H1 (cell line): Measurements from ENCODE around the gene LRRC8D. TPM values are rescaled to one million over a fixed set of nuclear protein-coding genes. Genes with fewer than 3 reads are reported as not detected.

Source experiments
- CTCF ChIA-PET: fragments of 300-600 bp; sonication (Branson Sonifier 250); formaldehyde crosslinking; loops from one replicate; lab custom pipeline; 2021; ENCODE audit not compliant: partially characterized antibody; lab: Charles Lee
- POLR2A ChIA-PET: fragments of 300-600 bp; sonication (Branson Sonifier 250); formaldehyde crosslinking; loops from one replicate; lab custom pipeline; 2021; ENCODE audit warnings: inconsistent platforms; ENCODE audit not compliant: partially characterized antibody; lab: Charles Lee
- DNase-seq, 2 experiments: peaks; one replicate each; pipeline versions ENCODE4 v3.0.0 to v3.0.0-alpha.2; 2010 to 2022; ENCODE audit warnings: low spot score in 2 of 2, low read depth in 1 of 2, mixed read lengths in 1 of 2
- FAIRE-seq: peaks from 2 replicates; lab custom pipeline; 2011; peaks lifted over from hg19 to GRCh38; lab: Jason Lieb, UNC
- H2AFZ ChIP-seq: 2 replicates; pipeline ENCODE4 v1.8.1; 2012; ENCODE audit warnings: low read length, inconsistent platforms
- H2AK5ac ChIP-seq: 2 replicates; pipeline ENCODE4 v1.6.1; 2013; ENCODE audit warnings: low read depth, low read length
- H2BK120ac ChIP-seq: replicated peaks from 2 replicates; pipeline ENCODE3; 2013; ENCODE audit warnings: low read depth, low read length, inconsistent platforms
- H2BK12ac ChIP-seq: 2 replicates; pipeline ENCODE4 v1.6.1; 2013; ENCODE audit warnings: low read depth, low read length
- H2BK15ac ChIP-seq: 2 replicates; pipeline ENCODE4 v1.6.1; 2013; ENCODE audit warnings: low read length
- H2BK20ac ChIP-seq: 2 replicates; pipeline ENCODE4 v1.6.1; 2013; ENCODE audit warnings: low read length
- H2BK5ac ChIP-seq: 2 replicates; pipeline ENCODE4 v1.6.1; 2013; ENCODE audit warnings: low read depth, low read length
- H3K14ac ChIP-seq: 2 replicates; pipeline ENCODE4 v1.6.1; 2013; ENCODE audit warnings: inconsistent platforms; ENCODE audit not compliant: insufficient read length
- H3K18ac ChIP-seq: 2 replicates; pipeline ENCODE4 v1.6.1; 2013; ENCODE audit warnings: low read length; ENCODE audit errors: extremely low read depth
- H3K23ac ChIP-seq: 2 replicates; pipeline ENCODE4 v1.6.1; 2013; ENCODE audit warnings: inconsistent platforms; ENCODE audit not compliant: insufficient read length
- H3K23me2 ChIP-seq: 2 replicates; pipeline ENCODE4 v1.6.1; 2013; ENCODE audit warnings: low read depth, low read length
- H3K27ac ChIP-seq: 2 replicates; pipeline ENCODE4 v1.6.1; 2011; ENCODE audit warnings: low read depth, low read length, inconsistent platforms
- H3K27me3 ChIP-seq, 4 experiments: replicated peaks in 1 of 4; 1 replicate in 1 of 4; 2 replicates in 3 of 4; pipeline versions ENCODE4 v1.6.1 to v1.8.1; 2011 to 2013; ENCODE audit warnings: low read length in 3 of 4, mild to moderate bottlenecking in 3 of 4, inconsistent platforms in 2 of 4, mixed read lengths in 2 of 4, moderate library complexity in 1 of 4; ENCODE audit not compliant: control insufficient read depth in 3 of 4, insufficient read depth in 3 of 4; ENCODE audit errors: extremely low read depth in 1 of 4
- H3K36me3 ChIP-seq, 4 experiments: 2 replicates each; pipeline versions ENCODE4 v1.6.1 to v1.8.1; 2011 to 2013; ENCODE audit warnings: mild to moderate bottlenecking in 4 of 4, low read length in 3 of 4, moderate library complexity in 2 of 4, control low read depth in 1 of 4, inconsistent platforms in 1 of 4; ENCODE audit not compliant: insufficient read depth in 4 of 4, control insufficient read depth in 2 of 4
- H3K4ac ChIP-seq: replicated peaks from 2 replicates; pipeline ENCODE3; 2013; ENCODE audit warnings: low read length, low read depth, mixed read lengths, inconsistent platforms; ENCODE audit not compliant: insufficient read length
- H3K4me1 ChIP-seq, 4 experiments: replicated peaks in 1 of 4; 1 replicate in 1 of 4; 2 replicates in 3 of 4; pipeline versions ENCODE4 v1.6.1 to v1.8.1; 2011 to 2013; ENCODE audit warnings: low read length in 3 of 4, inconsistent platforms in 2 of 4, mixed read lengths in 1 of 4; ENCODE audit not compliant: insufficient read depth in 4 of 4, control insufficient read depth in 3 of 4
- H3K4me2 ChIP-seq, 2 experiments: 2 replicates each; pipeline versions ENCODE4 v1.6.1 to v1.8.1; 2011 to 2013; ENCODE audit warnings: low read depth in 2 of 2, low read length in 2 of 2, control low read depth in 1 of 2, inconsistent platforms in 1 of 2, mild to moderate bottlenecking in 1 of 2; ENCODE audit not compliant: insufficient read depth in 1 of 2
- H3K4me3 ChIP-seq, 4 experiments: fragments of 200-600, 300-600 bp in 1 of 4; sonication (generic), shearing (Covaris generic), sonication (Bioruptor Twin) in 1 of 4; 2 replicates each; pipeline versions ENCODE4 v1.5.1 to v1.8.1; 2011 to 2016; ENCODE audit warnings: low read length in 4 of 4, low read depth in 3 of 4, control low read depth in 2 of 4, inconsistent platforms in 2 of 4, mild to moderate bottlenecking in 2 of 4, mixed read lengths in 1 of 4, moderate library complexity in 1 of 4; ENCODE audit not compliant: insufficient read depth in 2 of 4; ENCODE audit errors: extremely low read depth in 1 of 4
- H3K56ac ChIP-seq: replicated peaks from 2 replicates; pipeline ENCODE3; 2013; ENCODE audit warnings: low read depth, mild to moderate bottlenecking, mixed read lengths, low read length, inconsistent platforms; ENCODE audit not compliant: insufficient read length
- H3K79me1 ChIP-seq: 2 replicates; pipeline ENCODE4 v1.6.1; 2013; ENCODE audit warnings: low read depth, low read length, control low read depth
- H3K79me2 ChIP-seq, 2 experiments: 2 replicates each; pipeline versions ENCODE4 v1.6.1 to v1.8.1; 2012 to 2013; ENCODE audit warnings: low read length in 2 of 2, mild to moderate bottlenecking in 2 of 2, inconsistent platforms in 1 of 2; ENCODE audit not compliant: insufficient read depth in 2 of 2, control insufficient read depth in 1 of 2
- H3K9ac ChIP-seq, 4 experiments: replicated peaks in 1 of 4; 1 replicate in 1 of 4; 2 replicates in 3 of 4; pipeline versions ENCODE4 v1.6.1 to v1.8.1; 2011 to 2013; ENCODE audit warnings: low read depth in 3 of 4, low read length in 3 of 4, control low read depth in 2 of 4, mild to moderate bottlenecking in 2 of 4, moderate library complexity in 2 of 4, inconsistent platforms in 1 of 4; ENCODE audit errors: extremely low read depth in 1 of 4
- H3K9me3 ChIP-seq, 2 experiments: 2 replicates each; pipeline versions ENCODE4 v1.6.1 to v1.8.1; 2012 to 2013; ENCODE audit warnings: mild to moderate bottlenecking in 2 of 2, moderate library complexity in 2 of 2, control low read depth in 1 of 2, inconsistent platforms in 1 of 2, low read depth in 1 of 2, low read length in 1 of 2, mixed read lengths in 1 of 2; ENCODE audit not compliant: insufficient read depth in 2 of 2
- H4K20me1 ChIP-seq, 2 experiments: replicated peaks in 1 of 2; 2 replicates each; pipeline versions ENCODE3 to v1.8.1; 2011 to 2013; ENCODE audit warnings: inconsistent platforms in 2 of 2, low read length in 2 of 2, mild to moderate bottlenecking in 1 of 2; ENCODE audit not compliant: insufficient read depth in 2 of 2, control insufficient read depth in 1 of 2
- H4K5ac ChIP-seq: 2 replicates; pipeline ENCODE4 v1.6.1; 2013; ENCODE audit warnings: low read length, low read depth, mixed read lengths, inconsistent platforms; ENCODE audit not compliant: insufficient read length
- H4K8ac ChIP-seq: 2 replicates; pipeline ENCODE4 v1.8.0; 2013; ENCODE audit warnings: mild to moderate bottlenecking, moderate library complexity, low read length, inconsistent platforms; ENCODE audit not compliant: insufficient read depth; ENCODE audit errors: extremely low read depth
- H4K91ac ChIP-seq: replicated peaks from 2 replicates; pipeline ENCODE3; 2013; ENCODE audit warnings: low read length, mixed read lengths, inconsistent platforms; ENCODE audit not compliant: insufficient read length
- BACH1 ChIP-seq: IDR thresholded peaks from 2 replicates; pipeline ENCODE4 v1.6.1; 2012; ENCODE audit warnings: low read length, improper control_type of control experiment
- CHD1 ChIP-seq: IDR thresholded peaks from 2 replicates; pipeline ENCODE4 v1.6.1; 2012; ENCODE audit warnings: low read depth, low read length, improper control_type of control experiment
- EZH2 ChIP-seq: fragments of 200-600 bp; sonication (generic); IDR thresholded peaks from 2 replicates; pipeline ENCODE4 v1.7.1; 2012; ENCODE audit warnings: low read depth, mild to moderate bottlenecking, moderate library complexity, low read length, inconsistent platforms; ENCODE audit not compliant: severe bottlenecking
- HDAC2 ChIP-seq, 2 experiments: fragments of 300-600 bp in 1 of 2; sonication (generic) in 1 of 2; IDR thresholded peaks; 2 replicates each; pipeline ENCODE4 v1.6.1; 2011 to 2012; ENCODE audit warnings: low read depth in 2 of 2, low read length in 2 of 2, mild to moderate bottlenecking in 2 of 2, moderate library complexity in 2 of 2, borderline replicate concordance in 1 of 2, inconsistent platforms in 1 of 2
- NANOG ChIP-seq: IDR thresholded peaks from 2 replicates; pipeline ENCODE4 v1.6.1; 2011; ENCODE audit warnings: low read length, low read depth, mild to moderate bottlenecking, inconsistent platforms; ENCODE audit not compliant: insufficient read depth, poor library complexity, severe bottlenecking
- SIRT6 ChIP-seq: IDR thresholded peaks from one replicate; pipeline ENCODE4 v1.7.1; 2012; ENCODE audit warnings: low read length, inconsistent platforms
- WGBS, 2 experiments: shearing (Covaris generic) in 1 of 2; methylation state at CpG; one replicate each; pipeline versions ENCODE4 v1.1.6 to v1.1.7; 2013 to 2015; ENCODE audit warnings: low lambda C conversion rate in 2 of 2, mixed read lengths in 2 of 2, inconsistent platforms in 1 of 2, low coverage in 1 of 2, missing lambda C conversion rate in 1 of 2; ENCODE audit not compliant: insufficient replicate concordance in 2 of 2, insufficient coverage in 1 of 2, insufficient read length in 1 of 2; ENCODE audit errors: extremely low coverage in 1 of 2, missing lambda C conversion rate in 1 of 2; 5-methylcytosine and 5-hydroxymethylcytosine counted together
- long read RNA-seq, 2 experiments: library from RNA in 1 of 2; library from capped mRNA in 1 of 2; stranded (forward); transcript quantifications; one replicate each; pipeline ENCODE4 v2.0.0, GENCODE V29; 2021; ENCODE audit warnings: inconsistent platforms in 1 of 2
- polyA minus RNA-seq, 3 experiments: library from RNA; depleted of rRNA, polyadenylated mRNA; stranded (reverse); fragments of >200 nt; gene quantifications; 1 replicate in 2 of 3; 2 replicates in 1 of 3; pipeline ENCODE4 v1.2.3, GENCODE V29; 2011
- polyA plus RNA-seq, 7 experiments: library from polyadenylated mRNA; depleted of rRNA in 3 of 7; stranded (reverse) in 5 of 7; unstranded in 2 of 7; fragments of >200 nt in 5 of 7; fragments of 200-250 nt in 2 of 7; gene quantifications; 1 replicate in 5 of 7; 2 replicates in 1 of 7; 4 replicates in 1 of 7; pipeline versions ENCODE4 v1.2.1 to v1.2.3, GENCODE V29; 2011 to 2013; ENCODE audit warnings: missing spikeins in 2 of 7, mixed read lengths in 2 of 7
- total RNA-seq: library from RNA; stranded (reverse); fragmentation: NEBNext Ultra II Directional; extraction: Animal tissue kit (Norgen Biotek cat#: 25700); gene quantifications from 2 replicates; pipeline ENCODE4 v1.2.1, GENCODE V29; 2021

Gene LRRC8D
- total RNA-seq (58.5 and 58.9 TPM in 2 replicates), polyA plus RNA-seq (2011; rRNA removed) (42.0 and 49.1 TPM in 2 replicates), polyA minus RNA-seq (2011; rRNA and poly(A)+ RNA removed) (90.4 and 90.6 TPM in 2 replicates)
- polyA plus RNA-seq (2011; cell fraction: cytosol; rRNA removed): 48.4 TPM
- 45.7 TPM for polyA plus RNA-seq (2011; cell fraction: nucleus; rRNA removed)
- polyA plus RNA-seq (2012, experiment 1 of 2): 29.8 to 37.9 TPM (median 34.2 TPM) in 4 replicates
- 3.1 TPM for polyA plus RNA-seq (2012, experiment 2 of 2)
- polyA plus RNA-seq (2013, experiment 1 of 2): 44.7 TPM
- polyA plus RNA-seq (2013, experiment 2 of 2): 50.3 TPM
- 49.9 TPM for polyA minus RNA-seq (2011; cell fraction: cytosol; rRNA and poly(A)+ RNA removed)
- polyA minus RNA-seq (2011; cell fraction: nucleus; rRNA and poly(A)+ RNA removed): 53.5 TPM
- long read RNA-seq, experiment 1, transcript LRRC8D-201 (3 exons, 3,950 nt): major isoform, 8 of 34 reads
- long read RNA-seq, experiment 1, partial matches to known transcripts: 0 of 34 reads
- long read RNA-seq, experiment 1, other reads (novel, unspliced or antisense): 22 of 34 reads
- long read RNA-seq, experiment 2, partial matches to known transcripts: 0 of 3 reads
- long read RNA-seq, experiment 2, other reads (novel, unspliced or antisense): 3 of 3 reads

- Histone ChIP-seq H3K27ac (peak within 1 kb of the TSS; percentile 81), H3K4me2 (peak within 1 kb of the TSS; percentile 89 to 96), H4K8ac (peak within 1 kb of the TSS; percentile 99), H3K79me2 (peaks cover 20 to 47% of the 10 kb centered on the region in 2 experiments), H4K5ac (peak within 1 kb of the TSS; percentile 48), H3K79me1 (peaks cover 4% of the 10 kb centered on the region; the same call in 1 of the 2 replicates), H3K4ac (no peak within 1 kb of the TSS), H3K27me3 (peaks cover 0 to 5% (median 2%) of the 10 kb centered on the region in 4 experiments; a peak in 4 of 7 replicates), H2AFZ (peak within 1 kb of the TSS; percentile 66), H3K18ac (peak within 1 kb of the TSS; percentile 84), H3K4me3 (peak within 1 kb of the TSS; percentile 72 to 89 (median 78)), H3K4me1 (peaks cover 0 to 5% (median 3%) of the 10 kb centered on the region in 4 experiments; a peak in 6 of 7 replicates), H3K23ac (no peak within 1 kb of the TSS), H3K23me2 (peaks cover 9% of the 10 kb centered on the region), H2BK5ac (peak within 1 kb of the TSS; percentile 86), H2BK20ac (no peak within 1 kb of the TSS), H3K56ac (peak within 1 kb of the TSS; percentile 92), H3K36me3 (0 out of 8 replicates have a peak, but pooled peaks cover 0 to 3% (median under 1%) of the 10 kb centered on the region in 4 experiments), H2BK120ac (no peak within 1 kb of the TSS), H3K9ac (peak within 1 kb of the TSS; percentile 89 to 98 (median 93)), H2BK15ac (0 out of 2 replicates have a peak within 1 kb of the TSS, but pooled peaks have one; percentile 89), H2AK5ac (no peak within 1 kb of the TSS; the same call in 1 of the 2 replicates), H2BK12ac (peak within 1 kb of the TSS; percentile 100; the same call in 1 of the 2 replicates), H4K91ac (peak within 1 kb of the TSS; percentile 85), H3K9me3 (no peaks in the 10 kb centered on the region), H3K14ac (no peak within 1 kb of the TSS), H4K20me1 (peaks cover 2 to 8% of the 10 kb centered on the region in 2 experiments)
- CTCF ChIA-PET: interaction anchor here (0.8 to 3.0 kb wide), 5 partner anchors 8 to 97 kb away, joined by 3 to 10 read pairs (median 3); no protein-coding TSS in a partner anchor
- no peak for FAIRE-seq
- WGBS, 2 experiments: 1% methylated on average over 73 of the region's 82 CpGs; no CpG with 5 or more reads in 1 of the 2 experiments
- peak in 1 of 2 experiments; percentile 90 for DNase-seq
- POLR2A ChIA-PET: interaction anchor here (1.0 to 7.1 kb wide), 19 partner anchors 8 to 211 kb away, joined by 3 to 87 read pairs (median 7); partner anchors contain the start of gene ZNF326
- TF ChIP-seq HDAC2 (IDR thresholded peaks at IDR 0.05; ENCODE audit: borderline replicate concordance in 1 of 2, low read depth in 2 of 2, low read length in 2 of 2) (0 out of 4 replicates have a peak, but pooled peaks of 1 of the 2 experiments have one; percentile 24), CHD1 (no peak), EZH2 (no peak), SIRT6 (no peak), BACH1 (no peak), NANOG (no peak)
Observed at GRCh38 chr1:89820422-89821321, at the start of gene LRRC8D. Gene LRRC8D (plus strand): TSS chr1:89821032. CDS start chr1:89933069, 112,037 bp downstream.
